Metanephros (tissue), 1 donor: ENCODE results near the gene FOXB1. TPM values are rescaled to one million over a fixed set of nuclear protein-coding genes. Genes with fewer than 3 reads are reported as not detected.

ENCODE experiments used
- total RNA-seq: library from RNA; depleted of rRNA; stranded (reverse); fragments of >200 nt; gene quantifications from one replicate; pipeline ENCODE4 v1.2.3, GENCODE V29; 2014

Gene FOXB1
- not detected for total RNA-seq

DNA sequence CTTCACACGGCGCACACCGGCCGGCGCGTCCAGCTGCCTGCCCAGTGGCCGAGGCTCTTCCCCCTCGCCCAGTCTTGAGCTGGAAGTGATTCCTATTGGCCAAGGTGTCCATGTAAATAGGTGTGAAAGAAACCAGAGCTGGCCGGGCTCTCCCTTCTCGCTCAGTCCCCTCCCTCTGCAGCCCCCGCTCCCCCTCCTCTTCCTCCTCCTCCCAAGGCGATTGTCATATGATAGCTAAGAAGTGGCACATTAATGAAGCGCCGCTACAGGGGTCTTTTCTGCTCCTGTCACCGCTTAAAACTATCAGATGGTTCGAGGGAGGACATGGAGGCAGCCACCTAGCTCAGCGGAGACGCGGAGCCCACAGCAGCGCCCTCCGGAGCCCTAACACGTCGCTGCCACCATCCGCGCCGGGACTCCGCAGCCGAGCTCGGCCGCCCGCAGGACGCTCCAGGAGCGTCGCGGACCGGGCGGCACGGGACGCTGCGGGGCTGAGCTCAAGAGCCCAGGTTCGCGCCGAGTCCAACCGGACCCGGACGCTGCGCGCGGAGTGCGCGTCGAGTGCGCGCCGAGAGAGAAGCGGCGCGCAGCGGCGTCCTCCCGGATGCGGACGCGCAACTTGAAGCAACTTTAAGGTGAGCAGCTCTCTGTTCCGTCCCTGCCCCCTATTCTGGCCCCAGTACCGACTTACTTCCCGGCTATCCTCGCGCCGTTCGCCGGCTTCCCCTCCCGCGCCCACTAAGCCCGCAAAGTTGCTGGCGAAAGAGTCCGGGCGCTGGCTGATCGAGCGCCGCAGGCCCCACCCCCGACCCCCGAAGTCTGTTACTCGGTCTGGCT is at the start of gene FOXB1:
Gene FOXB1, plus strand, starts transcription at position 303 of the 837 bp plus-strand sequence. CDS start 653 bp downstream, outside the sequence.

